NK-92 (cell line): ENCODE data around the gene ATP6V0E1.
"Not testable (repeated sequence)": the region's sequence is repeated elsewhere in the genome, so short reads cannot be mapped to it uniquely, and the experiment has no call there.

ENCODE experiments used
- DNase-seq: peaks from one replicate; lab custom pipeline; 2025; ENCODE audit not compliant: unreplicated experiment; lab: John Stamatoyannopoulos, UW

ATP6V0E1 gene

DNA sequence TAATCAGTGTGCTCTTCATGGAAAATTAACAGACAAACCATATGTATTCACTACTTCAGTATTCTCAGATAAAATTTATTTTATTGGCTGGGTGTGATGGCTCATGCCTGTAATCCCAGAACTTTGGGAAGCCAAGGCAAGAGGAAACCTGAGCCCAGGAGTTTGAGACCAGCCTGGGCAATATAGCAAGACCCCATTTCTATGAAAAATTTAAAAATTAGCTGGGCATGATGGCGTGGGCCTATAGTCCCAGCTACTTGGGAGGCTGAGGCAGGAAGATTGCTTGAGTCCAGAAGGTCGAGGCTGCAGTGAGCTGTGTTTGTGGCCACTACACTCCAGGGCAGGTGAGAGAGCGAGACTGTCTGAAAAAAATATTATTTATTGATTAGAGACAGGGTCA lies 49.2 kb downstream of the ATP6V0E1 start:
- DNase-seq = no peak

DNA sequence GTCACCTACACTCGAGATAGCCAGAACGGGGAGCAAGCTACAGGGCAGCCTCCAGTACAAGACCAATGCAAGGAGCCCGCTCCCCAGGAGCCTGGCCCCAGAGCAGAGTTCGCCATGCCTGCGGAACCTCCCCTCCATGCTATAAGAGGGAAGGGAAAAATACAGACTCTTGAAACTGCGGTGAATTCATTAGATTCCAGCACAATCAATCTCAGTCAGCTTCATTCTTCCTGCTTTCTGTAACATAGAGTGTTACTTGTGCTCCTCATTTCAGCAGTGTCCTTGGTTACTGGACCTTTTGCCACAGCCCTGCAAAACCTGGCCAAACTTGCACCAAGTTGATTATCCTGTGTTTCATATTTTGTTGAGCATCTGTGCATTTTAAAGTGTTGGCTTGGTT lies 50.4 kb downstream of the ATP6V0E1 start:
- no peak for DNase-seq

DNA sequence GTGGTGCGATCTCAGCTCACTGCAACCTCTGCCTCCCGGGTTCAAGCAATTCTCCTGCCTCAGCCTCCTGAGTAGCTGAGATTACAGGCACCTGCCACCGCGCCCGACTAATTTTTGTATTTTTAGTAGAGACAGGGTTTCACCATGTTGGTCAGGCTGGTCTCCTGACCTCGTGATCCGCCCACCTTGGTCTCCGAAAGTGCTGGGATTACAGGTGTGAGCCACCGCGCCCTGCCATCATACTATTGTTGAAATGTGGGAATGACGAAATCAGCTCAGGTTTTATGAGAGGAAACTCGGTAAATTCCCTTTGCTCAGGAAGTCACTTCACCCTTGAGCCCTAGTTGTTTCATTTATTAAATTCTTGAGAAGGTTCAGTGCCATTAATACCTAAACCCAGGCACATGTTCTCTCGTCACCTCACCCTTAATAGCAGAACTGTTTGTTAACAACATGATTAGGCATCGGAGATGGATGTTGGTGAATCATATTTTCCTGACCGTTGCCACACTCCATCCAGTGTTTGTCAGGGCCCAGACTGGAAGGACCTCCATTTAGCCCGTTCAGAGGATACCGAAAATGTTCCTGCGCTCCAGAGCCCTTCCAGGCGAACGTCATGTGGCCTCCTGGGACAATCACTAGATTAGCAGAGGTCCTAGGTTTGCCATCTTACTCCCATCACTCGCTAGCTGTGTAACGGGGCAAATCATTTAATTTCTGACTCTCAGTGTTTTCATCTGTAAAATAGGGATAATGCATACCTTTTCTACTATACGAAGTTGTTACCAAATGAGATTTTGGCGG lies 52.5 kb downstream of the ATP6V0E1 start:
- no peak for DNase-seq

DNA sequence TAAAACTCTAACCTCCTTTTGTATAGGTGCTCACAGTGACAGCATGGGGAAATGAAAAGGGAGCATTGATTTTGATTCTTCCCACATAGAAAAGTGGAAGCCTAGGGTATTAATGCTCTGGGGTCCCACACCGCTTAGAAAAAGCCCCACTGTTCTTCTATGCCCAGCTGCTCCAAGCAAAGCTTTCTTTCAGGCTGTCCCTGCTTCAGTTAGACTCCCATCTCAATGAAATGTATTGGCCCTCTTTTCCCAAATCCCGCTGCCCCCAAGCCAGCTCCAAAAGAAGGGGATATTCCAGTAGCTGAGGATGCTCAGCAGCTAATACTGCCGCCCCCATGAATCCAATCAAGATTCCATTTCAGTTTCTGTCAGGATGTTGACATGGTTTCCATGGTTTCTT lies 55.6 kb downstream of the ATP6V0E1 start:
- DNase-seq = no peak

DNA sequence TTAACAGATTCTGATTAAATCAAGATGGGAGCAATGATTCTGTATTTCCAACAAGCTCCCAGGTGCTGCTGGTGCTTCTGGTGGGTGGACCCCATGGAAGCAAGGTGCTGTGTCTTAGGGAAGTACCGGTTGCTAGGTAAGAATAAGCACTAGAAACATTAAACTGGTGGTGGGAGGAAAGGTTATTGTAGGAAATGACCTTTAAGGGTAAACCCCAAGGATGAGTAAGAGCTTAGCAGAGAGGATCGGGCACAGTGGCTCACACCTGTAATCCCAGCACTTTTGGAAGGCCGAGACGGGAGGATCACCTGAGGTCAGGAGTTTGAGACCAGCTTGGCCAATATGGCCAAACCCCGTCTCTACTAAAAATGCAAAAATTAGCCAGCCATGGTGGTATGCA lies 56.4 kb downstream of the ATP6V0E1 start:
- DNase-seq = no peak

DNA sequence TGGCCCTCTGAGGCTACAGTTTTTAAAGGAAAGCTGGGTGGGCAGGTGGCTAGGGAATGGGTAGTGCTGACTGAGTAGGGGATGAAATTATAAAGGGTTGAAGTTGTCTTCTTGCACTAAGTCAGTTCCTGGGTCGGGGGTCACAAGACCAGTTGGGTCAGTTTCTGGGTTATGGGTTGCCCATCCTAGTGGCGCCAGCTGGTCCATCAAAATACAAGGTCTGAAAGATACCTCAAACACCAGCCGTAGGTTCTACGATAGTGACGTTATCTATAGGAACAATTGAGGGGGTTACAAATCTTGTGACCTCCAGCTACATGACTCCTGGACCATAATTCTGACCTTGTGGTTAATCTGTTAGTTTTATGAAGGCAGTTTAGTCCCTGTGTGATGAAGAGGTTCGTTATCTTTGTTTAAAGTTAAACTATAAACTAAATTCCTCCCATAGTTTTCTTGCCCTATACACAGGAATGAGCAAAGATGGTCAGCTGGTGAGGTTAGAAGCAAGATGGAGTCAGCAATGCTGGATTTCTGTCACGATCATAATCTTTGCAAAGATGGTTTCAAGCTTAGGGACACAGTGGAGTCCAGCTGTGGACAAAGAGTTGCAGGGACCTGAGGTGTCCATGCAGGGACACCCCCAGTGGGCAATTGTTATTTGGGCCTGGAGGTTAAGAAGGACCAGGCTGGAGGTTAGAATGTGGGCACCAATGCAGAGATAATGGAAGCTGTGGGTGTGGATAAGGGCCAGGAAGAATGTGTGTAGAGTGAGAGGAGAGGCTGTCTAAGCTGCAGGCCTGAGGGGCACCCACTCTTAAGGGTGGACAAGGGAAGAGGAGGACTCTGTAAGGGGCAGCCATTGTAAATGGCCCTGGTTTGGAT lies 58.6 kb downstream of the ATP6V0E1 start:
- DNase-seq = no peak

DNA sequence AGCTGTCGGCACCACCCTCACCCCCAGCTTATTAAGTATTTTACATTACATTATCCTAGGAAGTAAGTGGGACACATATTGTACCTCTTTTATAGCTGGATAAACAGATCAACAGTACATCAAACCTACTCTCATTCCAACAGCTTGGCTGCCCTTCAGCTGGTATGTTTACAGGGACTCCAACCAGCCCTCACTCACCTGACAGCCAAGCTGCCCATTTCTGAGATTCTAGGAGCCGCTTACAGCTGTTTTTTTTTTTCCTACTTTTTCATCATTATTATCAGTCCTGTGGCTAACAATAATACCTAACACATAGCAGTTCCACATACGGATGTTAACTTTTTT lies 59.2 kb downstream of the ATP6V0E1 start:
- DNase-seq = no peak

DNA sequence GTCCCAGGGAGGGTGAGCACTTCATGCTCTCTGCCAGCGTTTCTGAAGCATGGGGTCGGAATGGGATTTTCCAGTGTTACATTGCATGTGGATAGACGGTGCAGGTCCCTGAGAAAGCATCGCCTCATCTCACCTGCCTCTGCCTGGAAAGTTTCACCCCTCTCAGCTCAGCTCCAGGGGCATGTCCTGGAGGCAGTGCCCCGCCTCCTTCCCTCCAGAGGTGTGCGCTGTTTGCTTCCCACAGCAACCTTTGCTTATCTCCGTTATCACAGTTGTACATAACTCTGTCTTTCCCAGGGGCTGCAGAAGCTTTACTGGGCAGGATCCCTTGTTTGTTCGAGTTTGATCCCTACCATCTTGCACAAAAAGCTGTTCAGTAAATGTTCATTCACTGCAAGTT lies 61.9 kb downstream of the ATP6V0E1 start:
- no peak for DNase-seq

DNA sequence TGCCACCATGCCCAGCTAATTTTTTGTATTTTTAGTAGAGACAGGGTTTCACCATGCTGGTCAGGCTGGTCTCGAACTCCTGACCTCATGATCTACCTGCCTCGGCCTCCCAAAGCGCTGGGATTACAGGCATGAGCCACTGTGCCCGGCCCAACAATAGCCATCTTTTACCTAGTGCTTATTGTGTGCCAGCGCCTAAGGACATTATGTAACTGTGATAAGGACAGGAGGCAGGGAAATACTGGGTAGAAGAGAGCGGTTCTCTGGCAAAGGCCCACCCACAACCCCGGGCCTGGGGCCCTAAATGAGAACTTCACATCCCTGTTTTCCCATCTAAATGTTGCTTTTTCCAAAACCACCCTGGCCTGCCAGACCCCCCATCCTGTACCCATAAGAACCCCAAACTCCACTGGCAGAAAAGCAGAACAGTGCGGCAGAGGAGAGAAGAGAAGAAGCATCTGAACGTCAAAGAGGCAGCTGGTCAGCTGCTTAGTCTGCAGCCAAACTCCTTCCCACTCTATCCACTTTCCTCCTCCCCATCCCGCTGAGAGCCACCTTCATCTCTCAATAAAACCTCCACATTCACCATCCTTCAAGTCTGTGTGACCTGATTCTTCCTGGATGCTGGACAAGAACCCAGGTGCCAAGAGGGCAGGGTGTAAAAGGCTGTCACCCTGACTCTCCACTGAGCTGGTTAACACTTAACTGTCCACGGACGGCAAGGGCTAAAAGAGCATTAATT lies 63.7 kb downstream of the ATP6V0E1 start:
- DNase-seq = not testable (repeated sequence)

DNA sequence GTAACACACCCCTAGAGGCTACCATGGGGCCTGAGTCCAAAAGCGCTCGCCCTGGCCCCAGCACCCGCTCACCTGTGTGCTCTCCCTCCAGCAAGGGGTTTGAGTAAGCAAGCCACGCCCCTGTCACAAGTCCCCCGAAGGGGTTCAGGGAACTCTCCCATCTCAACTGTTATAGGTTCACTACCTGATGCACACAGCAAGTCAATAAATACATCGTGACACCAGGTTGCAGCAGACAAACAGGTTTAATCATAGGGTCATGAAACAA lies 64.2 kb downstream of the ATP6V0E1 start:
- no peak for DNase-seq

DNA sequence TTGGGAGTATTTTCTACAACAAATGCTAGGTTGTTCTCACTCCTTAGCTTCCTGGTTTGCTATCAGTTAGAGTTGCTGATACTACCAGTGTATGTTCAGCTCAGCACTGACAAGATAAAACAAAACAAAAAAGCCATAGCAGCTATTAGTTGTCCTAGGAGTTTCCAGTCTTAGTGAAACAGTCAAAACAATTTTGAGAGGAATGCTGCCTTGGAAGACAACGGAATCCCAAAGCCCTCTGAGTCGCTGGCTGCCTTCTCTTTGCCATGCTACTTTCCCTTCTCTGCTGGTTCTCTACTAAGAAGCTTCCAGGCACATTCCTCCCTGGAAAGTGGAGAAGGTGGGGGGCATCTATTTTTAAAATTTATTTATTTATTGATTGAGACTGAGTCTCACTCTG lies 67.2 kb downstream of the ATP6V0E1 start:
- no peak for DNase-seq

DNA sequence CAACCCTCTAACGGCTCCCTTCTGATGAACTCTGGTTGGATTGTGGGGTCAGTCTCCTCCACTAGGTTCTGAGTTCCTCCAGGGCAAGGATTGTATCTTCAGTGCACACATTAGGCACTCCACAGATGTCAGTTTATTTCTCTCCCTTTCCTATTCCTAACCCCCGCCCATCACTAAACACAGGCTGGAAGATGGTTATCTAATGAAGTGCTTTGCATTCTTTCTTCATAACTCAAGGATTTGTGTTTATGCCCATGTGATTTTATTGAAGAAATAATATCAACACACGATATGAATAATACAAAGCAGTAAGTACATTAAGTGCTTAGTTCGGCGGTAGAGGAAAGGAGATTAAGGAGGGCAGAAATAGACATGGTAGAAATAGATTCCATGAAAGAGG lies 68.2 kb downstream of the ATP6V0E1 start:
- no peak for DNase-seq

DNA sequence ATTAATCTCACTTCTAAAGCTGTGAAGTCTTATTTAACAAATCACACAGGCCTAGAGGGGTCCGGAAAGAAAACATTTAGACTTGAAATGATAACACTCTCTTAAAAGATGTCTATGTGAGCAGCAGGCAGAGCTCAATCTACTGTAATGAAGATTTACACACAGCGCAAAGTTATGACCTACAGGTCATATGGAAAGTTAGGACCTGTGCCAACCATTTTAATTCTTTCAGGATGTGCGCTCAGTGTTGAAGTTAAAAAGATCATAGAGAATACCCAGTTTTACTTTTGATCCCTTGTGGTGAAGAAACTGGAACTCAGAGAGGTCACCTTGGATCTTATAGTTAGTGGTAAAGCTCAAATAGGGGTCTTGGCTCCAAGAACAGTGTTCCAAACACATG lies 69.5 kb downstream of the ATP6V0E1 start:
- no peak for DNase-seq

DNA sequence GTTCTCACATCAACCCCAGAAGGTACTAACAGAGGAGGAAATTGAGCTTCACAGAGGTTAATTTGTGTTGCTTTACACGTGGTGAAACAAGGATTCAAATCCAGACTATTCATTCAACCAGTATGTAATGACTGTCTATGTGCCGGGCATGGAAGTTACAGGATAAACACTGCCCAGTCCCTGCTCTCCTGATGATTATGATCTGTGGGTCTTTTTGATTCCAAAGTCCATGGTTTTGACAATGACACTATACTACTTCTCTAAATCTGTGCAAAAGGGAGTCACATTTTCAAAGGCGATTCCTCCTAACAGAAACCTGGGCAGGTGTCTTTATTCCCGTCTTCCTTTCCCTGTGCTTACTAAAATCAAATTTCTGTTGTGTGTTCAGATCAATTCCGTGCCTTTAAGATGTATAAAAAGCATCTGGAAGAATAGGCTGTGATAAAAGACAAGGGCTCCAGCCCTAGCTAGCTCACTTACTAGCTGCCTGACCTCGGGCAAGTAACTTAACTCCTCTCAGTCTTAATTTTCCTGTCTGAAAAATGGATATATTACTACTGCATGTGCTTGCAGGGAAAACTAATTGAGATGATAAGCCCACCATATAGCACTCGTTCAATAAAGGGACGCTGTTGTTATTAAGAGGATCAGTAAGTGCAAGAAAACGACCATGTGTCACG lies 71.6 kb downstream of the ATP6V0E1 start:
- no peak for DNase-seq

DNA sequence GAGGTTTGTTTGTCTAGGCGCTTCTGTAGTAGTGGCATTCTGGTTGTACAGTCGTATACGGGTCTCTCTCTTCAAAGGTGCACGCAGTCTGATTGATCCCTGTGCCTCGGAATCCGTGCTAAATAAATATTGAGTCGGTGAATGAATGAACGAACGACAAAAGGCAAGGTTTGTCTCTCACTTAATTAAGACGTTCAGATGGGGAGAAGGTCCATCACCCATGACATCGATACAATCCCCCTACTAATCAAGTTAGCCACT lies 72.1 kb downstream of the ATP6V0E1 start:
- no peak for DNase-seq

DNA sequence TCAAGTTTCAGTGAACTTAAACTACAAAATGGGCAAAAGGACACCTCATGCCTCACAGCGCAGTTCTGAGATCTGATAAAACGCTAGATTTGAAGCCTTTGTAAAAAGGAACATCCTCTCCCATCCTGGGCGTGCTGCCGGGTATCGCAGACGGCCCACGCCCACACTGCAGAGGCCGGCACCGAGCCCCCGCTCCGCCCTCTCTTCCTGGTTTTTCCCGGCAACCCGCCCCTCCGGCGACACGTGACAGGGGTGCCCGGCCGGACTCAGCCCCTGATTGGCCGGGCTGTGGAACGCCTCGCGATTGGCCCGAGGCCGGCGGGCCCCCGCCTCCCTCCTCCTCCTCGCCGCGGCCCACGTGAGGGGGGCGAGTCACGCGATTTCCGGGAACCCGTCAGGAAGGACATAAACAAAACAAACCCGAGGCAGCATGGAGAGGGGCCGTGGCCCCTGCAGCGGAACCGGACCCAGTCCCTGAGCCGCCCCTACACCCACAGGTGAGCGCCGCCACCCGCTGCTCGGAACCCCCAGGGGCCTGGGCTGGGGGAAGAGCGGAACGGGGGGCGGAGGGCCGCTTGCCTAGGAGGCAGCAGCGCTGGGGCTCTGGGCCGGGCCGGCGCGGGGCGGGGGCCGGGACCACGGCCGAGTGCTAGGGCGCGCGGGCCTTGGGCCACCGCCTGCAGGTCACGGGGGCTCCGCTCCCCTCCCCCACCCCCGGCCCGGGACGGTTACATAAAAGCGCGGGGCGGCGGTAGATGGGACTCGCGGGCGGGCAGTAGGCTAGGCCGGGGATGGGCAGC lies 72.6 kb downstream of the ATP6V0E1 start, which contains the start of gene CREBRF:
TSS of gene CREBRF (plus strand) at position 370 of the 800 bp plus-strand sequence. CDS start 24,424 bp downstream, outside the sequence.
- DNase-seq = peak; percentile 86

DNA sequence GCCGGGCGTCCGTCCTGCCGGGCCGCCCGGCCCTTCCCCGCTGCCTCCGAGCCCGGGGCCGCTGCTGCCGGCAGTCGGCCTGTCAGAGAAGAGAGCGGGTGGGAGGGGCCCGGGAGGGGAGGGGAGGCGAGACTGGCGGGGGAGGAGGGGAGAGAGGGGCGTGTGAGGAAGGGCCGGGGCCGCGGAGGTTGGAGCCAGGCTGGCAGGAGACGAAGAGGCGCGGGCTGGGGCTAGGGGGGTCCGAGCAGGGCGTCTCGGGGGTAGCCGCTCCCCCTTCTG lies 73.2 kb downstream of the ATP6V0E1 start:
- no peak for DNase-seq

DNA sequence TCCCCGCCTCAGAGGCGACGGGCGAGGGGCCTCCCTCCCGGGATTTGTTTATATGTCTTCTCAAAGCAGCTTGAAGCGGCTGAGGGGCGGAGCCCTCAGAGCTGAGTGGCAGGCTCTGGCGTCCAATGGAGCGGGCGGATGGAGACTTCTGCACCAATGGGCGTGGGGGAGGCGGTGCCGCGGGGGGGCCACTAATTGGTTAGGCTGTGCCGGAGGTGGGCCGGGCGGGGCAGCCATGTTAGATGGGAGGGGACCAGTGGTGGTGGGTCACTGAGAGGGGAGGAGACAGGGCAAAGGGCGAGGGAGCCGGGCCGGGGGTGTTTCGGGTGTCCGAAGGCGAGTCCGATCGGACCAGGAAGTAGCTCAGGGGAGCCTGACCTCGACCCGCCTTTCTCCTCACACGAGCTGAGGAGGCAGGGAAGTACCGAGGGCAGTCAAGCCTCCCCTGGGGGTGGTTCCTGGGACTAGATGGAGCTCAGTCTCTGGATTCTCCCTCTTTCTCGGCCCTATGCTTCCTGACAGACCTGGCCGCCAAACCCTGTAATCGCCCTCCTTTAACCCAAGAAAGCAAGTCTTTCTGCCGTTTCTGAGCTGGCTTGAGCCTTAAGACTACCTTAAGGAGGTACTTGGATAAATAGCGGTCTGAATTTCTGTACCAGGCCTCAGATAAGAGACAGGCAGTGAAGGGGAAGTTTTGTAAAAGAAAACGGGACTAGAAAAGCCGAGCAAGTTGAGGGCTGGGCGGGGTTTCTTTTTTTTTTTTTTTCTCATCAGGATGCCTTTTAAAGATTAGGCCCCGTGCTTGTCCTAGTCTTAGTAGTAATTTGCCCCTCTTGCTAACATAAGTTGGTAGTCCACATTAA lies 73.7 kb downstream of the ATP6V0E1 start:
- peak; percentile 92 for DNase-seq

DNA sequence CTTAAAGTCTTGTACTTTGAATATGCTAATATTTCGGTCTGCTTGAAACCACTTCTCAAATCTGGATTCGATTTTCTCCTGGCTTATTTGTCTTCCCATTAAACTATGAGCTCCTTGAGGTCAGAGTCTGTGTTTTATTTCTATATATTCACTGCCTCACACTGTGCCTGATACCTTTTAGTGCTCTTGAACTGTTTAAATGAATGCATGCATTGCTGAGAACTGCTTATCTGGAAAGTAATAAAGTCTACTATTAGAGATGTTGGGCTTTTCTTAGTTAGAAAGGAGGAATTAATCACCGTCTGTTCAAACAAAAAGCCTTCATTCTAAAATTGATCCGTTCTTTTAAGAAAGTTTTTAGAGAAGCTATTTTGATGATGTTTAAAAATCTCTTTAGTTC lies 78.6 kb downstream of the ATP6V0E1 start:
- no peak for DNase-seq

DNA sequence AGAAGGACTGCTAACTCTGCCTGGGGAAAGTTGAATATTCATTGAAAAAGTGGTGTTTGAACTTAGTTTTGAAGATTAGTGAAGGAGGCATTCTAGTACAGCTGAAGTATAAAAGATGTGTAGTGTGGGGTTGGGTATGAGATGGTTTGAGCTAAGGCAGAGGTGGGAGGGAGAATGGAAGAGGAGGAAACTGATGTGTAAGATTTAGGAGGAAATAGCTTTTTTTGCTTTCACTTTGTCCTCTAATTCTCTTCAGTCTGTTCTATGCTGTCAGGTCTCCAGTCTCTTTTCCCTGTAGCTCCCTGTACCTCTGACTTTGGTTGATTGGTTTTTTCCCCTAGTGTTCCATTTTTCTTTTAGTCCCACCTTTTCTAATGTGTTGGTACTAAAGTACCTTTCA lies 81.6 kb downstream of the ATP6V0E1 start:
- no peak for DNase-seq
